HepG2 (cell line): Measurements from ENCODE around the gene HSPA1L. TPM values are rescaled to one million over a fixed set of nuclear protein-coding genes. Genes with fewer than 3 reads are reported as not detected.

Source experiments
- ATRX ChIP-seq: sonication (generic); formaldehyde crosslinking; IDR thresholded peaks from 2 replicates; pipeline ENCODE4 v1.4.0; 2020; ENCODE audit warnings: missing genetic modification reagents, borderline replicate concordance
- FUBP1 ChIP-seq: sonication (generic); formaldehyde crosslinking; IDR thresholded peaks from 2 replicates; pipeline ENCODE4 v1.5.1; 2020; ENCODE audit warnings: missing genetic modification reagents, mild to moderate bottlenecking, borderline replicate concordance
- NCOA2 ChIP-seq: sonication (generic); formaldehyde crosslinking; IDR thresholded peaks from 2 replicates; pipeline ENCODE4 v1.8.0; 2022; ENCODE audit warnings: inconsistent platforms
- NFAT5 ChIP-seq: sonication (generic); formaldehyde crosslinking; IDR thresholded peaks from 2 replicates; pipeline ENCODE4 v1.4.0; 2020; ENCODE audit warnings: missing genetic modification reagents
- ZBTB21 ChIP-seq: sonication (generic); formaldehyde crosslinking; IDR thresholded peaks from 2 replicates; pipeline ENCODE4 v1.4.0; 2020; ENCODE audit warnings: missing genetic modification reagents
- ZNF276 ChIP-seq: sonication (generic); formaldehyde crosslinking; IDR thresholded peaks from 2 replicates; pipeline ENCODE4 v1.4.0; 2020; ENCODE audit warnings: mild to moderate bottlenecking, low read depth, missing genetic modification reagents
- ZNF292 ChIP-seq: sonication (generic); formaldehyde crosslinking; IDR thresholded peaks from 2 replicates; pipeline ENCODE4 v1.8.1; 2022; ENCODE audit warnings: mild to moderate bottlenecking, low read depth, missing genetic modification reagents, borderline replicate concordance
- ZNF639 ChIP-seq: conservative IDR thresholded peaks from 2 replicates; pipeline ENCODE4 v1.6.1; 2018; ENCODE audit warnings: missing genetic modification reagents
- ZSCAN22 ChIP-seq: sonication (generic); formaldehyde crosslinking; IDR thresholded peaks from 2 replicates; pipeline ENCODE4 v1.4.0; 2020; ENCODE audit warnings: mild to moderate bottlenecking, missing genetic modification reagents
- polyA plus RNA-seq, 8 experiments: library from polyadenylated mRNA; depleted of rRNA in 3 of 8; stranded (reverse) in 7 of 8; unstranded in 1 of 8; fragments of >200 nt; fragmentation: Illumina TruSeq in 4 of 8; extraction: Trizol in 4 of 8; gene quantifications; 2 replicates each; pipeline versions ENCODE4 v1.2.1 to v1.2.3, GENCODE V29; 2011 to 2016; ENCODE audit warnings: low read depth in 4 of 8, missing spikeins in 1 of 8, mixed read lengths in 1 of 8; ENCODE audit not compliant: insufficient read depth in 1 of 8
- total RNA-seq, 5 experiments: library from RNA; depleted of rRNA; stranded (reverse); fragments of >200 nt; fragmentation: Illumina TruSeq; extraction: Trizol; gene quantifications; 2 replicates each; pipeline ENCODE4 v1.2.3, GENCODE V29; 2016; ENCODE audit warnings: low read depth in 1 of 5
- TF ChIP-seq, protein P1 (sequence below): sonication (generic); formaldehyde crosslinking; IDR thresholded peaks from 2 replicates; pipeline ENCODE4 v1.4.0; 2020; ENCODE audit warnings: missing genetic modification reagents, borderline replicate concordance
- TF ChIP-seq, protein P2 (sequence below): sonication (generic); formaldehyde crosslinking; IDR thresholded peaks from 2 replicates; pipeline ENCODE4 v1.5.1; 2020; ENCODE audit warnings: mild to moderate bottlenecking, missing genetic modification reagents, moderate library complexity
- TF ChIP-seq, protein P3 (sequence below): IDR thresholded peaks from 2 replicates; pipeline ENCODE4 v1.6.1; 2016; ENCODE audit warnings: missing compliant biosample characterization, missing genetic modification reagents, borderline replicate concordance

HSPA1L gene
- total and polyA plus RNA-seq, 2 of the 13 experiments (the other 11 are each of a cell fraction or from before 2014, with no cell fraction given): 0.55 to 1.0 TPM

GRCh38 chr6:31814677-31815024 is 432 bp downstream of the HSPA1L start (continued):
- TF ChIP-seq NCOA2 (CRISPR knock-in tag) (no peak), ZNF639 (CRISPR knock-in tag) (no peak), ZSCAN22 (CRISPR knock-in tag) (no peak), ZNF292 (CRISPR knock-in tag) (no peak), ZNF276 (no peak), ZBTB21 (CRISPR knock-in tag) (no peak), FUBP1 (CRISPR knock-in tag) (no peak), ATRX (CRISPR knock-in tag) (no peak), NFAT5 (CRISPR knock-in tag) (no peak)
- TF ChIP-seq, protein P1, sequence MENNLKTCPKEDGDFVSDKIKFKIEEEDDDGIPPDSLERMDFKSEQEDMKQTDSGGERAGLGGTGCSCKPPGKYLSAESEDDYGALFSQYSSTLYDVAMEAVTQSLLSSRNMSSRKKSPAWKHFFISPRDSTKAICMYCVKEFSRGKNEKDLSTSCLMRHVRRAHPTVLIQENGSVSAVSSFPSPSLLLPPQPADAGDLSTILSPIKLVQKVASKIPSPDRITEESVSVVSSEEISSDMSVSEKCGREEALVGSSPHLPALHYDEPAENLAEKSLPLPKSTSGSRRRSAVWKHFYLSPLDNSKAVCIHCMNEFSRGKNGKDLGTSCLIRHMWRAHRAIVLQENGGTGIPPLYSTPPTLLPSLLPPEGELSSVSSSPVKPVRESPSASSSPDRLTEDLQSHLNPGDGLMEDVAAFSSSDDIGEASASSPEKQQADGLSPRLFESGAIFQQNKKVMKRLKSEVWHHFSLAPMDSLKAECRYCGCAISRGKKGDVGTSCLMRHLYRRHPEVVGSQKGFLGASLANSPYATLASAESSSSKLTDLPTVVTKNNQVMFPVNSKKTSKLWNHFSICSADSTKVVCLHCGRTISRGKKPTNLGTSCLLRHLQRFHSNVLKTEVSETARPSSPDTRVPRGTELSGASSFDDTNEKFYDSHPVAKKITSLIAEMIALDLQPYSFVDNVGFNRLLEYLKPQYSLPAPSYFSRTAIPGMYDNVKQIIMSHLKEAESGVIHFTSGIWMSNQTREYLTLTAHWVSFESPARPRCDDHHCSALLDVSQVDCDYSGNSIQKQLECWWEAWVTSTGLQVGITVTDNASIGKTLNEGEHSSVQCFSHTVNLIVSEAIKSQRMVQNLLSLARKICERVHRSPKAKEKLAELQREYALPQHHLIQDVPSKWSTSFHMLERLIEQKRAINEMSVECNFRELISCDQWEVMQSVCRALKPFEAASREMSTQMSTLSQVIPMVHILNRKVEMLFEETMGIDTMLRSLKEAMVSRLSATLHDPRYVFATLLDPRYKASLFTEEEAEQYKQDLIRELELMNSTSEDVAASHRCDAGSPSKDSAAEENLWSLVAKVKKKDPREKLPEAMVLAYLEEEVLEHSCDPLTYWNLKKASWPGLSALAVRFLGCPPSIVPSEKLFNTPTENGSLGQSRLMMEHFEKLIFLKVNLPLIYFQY (CRISPR knock-in tag): no peak
- TF ChIP-seq, protein P2, sequence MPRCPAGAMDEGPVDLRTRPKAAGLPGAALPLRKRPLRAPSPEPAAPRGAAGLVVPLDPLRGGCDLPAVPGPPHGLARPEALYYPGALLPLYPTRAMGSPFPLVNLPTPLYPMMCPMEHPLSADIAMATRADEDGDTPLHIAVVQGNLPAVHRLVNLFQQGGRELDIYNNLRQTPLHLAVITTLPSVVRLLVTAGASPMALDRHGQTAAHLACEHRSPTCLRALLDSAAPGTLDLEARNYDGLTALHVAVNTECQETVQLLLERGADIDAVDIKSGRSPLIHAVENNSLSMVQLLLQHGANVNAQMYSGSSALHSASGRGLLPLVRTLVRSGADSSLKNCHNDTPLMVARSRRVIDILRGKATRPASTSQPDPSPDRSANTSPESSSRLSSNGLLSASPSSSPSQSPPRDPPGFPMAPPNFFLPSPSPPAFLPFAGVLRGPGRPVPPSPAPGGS (CRISPR knock-in tag): no peak
- TF ChIP-seq, protein P3, sequence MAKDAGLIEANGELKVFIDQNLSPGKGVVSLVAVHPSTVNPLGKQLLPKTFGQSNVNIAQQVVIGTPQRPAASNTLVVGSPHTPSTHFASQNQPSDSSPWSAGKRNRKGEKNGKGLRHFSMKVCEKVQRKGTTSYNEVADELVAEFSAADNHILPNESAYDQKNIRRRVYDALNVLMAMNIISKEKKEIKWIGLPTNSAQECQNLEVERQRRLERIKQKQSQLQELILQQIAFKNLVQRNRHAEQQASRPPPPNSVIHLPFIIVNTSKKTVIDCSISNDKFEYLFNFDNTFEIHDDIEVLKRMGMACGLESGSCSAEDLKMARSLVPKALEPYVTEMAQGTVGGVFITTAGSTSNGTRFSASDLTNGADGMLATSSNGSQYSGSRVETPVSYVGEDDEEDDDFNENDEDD: peak; percentile 18; the same call in 1 of the 2 replicates
